CD14-positive monocyte (primary cell): ENCODE data around the gene BICRAL. TPM values are rescaled to one million over a fixed set of nuclear protein-coding genes. Genes with fewer than 3 reads are reported as not detected.

Experiments
- DNase-seq, 3 donors: peaks; one replicate each; pipeline ENCODE4 v3.0.0-alpha.2; 2011 to 2022
- H2AFZ ChIP-seq: 2 replicates; pipeline ENCODE4 v1.6.0; 2012; ENCODE audit warnings: mild to moderate bottlenecking, low read depth, low read length, inconsistent platforms; ENCODE audit not compliant: insufficient read depth, poor library complexity, severe bottlenecking
- H3K27ac ChIP-seq, 2 donors: 1 replicate in 1 of 2; 2 replicates in 1 of 2; pipeline ENCODE4 v1.5.1; 2012 to 2013; ENCODE audit warnings: low read length in 2 of 2, control low read depth in 1 of 2, inconsistent platforms in 1 of 2, low read depth in 1 of 2, mild to moderate bottlenecking in 1 of 2
- H3K27me3 ChIP-seq, 2 donors: one replicate each; pipeline versions ENCODE4 v1.6.0 to v1.6.1; 2011 to 2013; ENCODE audit warnings: low read length in 2 of 2; ENCODE audit not compliant: control insufficient read depth in 2 of 2, insufficient read depth in 2 of 2
- H3K36me3 ChIP-seq, 2 donors: replicated peaks in 1 of 2; 1 replicate in 1 of 2; 2 replicates in 1 of 2; pipeline versions ENCODE4 v1.5.1 to v1.6.1; 2012 to 2013; ENCODE audit warnings: low read length in 2 of 2, control low read depth in 1 of 2, inconsistent platforms in 1 of 2, mild to moderate bottlenecking in 1 of 2; ENCODE audit not compliant: insufficient read depth in 2 of 2, control insufficient read depth in 1 of 2
- H3K4me1 ChIP-seq, 2 donors: 1 replicate in 1 of 2; 2 replicates in 1 of 2; pipeline versions ENCODE4 v1.5.1 to v1.6.1; 2012 to 2013; ENCODE audit warnings: low read length in 2 of 2, control low read depth in 1 of 2, inconsistent platforms in 1 of 2, mild to moderate bottlenecking in 1 of 2, moderate library complexity in 1 of 2; ENCODE audit not compliant: insufficient read depth in 2 of 2, control insufficient read depth in 1 of 2
- H3K4me2 ChIP-seq: replicated peaks from 2 replicates; pipeline ENCODE3; 2012; ENCODE audit warnings: low read length, moderate library complexity, mild to moderate bottlenecking; ENCODE audit not compliant: poor library complexity, severe bottlenecking; ENCODE audit errors: extremely low read depth
- H3K4me3 ChIP-seq, 3 experiments: fragments of 200-600 bp in 1 of 3; sonication (generic) in 1 of 3; replicated peaks in 1 of 3; 1 replicate in 2 of 3; 2 replicates in 1 of 3; pipeline ENCODE4 v1.5.1; 2011 to 2013; ENCODE audit warnings: low read length in 3 of 3, mild to moderate bottlenecking in 3 of 3, control low read depth in 2 of 3, low read depth in 2 of 3, inconsistent platforms in 1 of 3, moderate library complexity in 1 of 3
- H3K79me2 ChIP-seq: 2 replicates; pipeline ENCODE4 v1.6.0; 2012; ENCODE audit warnings: mild to moderate bottlenecking, control low read depth, inconsistent platforms, low read length, moderate library complexity; ENCODE audit not compliant: insufficient read depth
- H3K9ac ChIP-seq: 2 replicates; pipeline ENCODE4 v1.6.0; 2017; ENCODE audit warnings: low read length, mild to moderate bottlenecking; ENCODE audit not compliant: insufficient read depth, poor library complexity, severe bottlenecking
- H3K9me3 ChIP-seq, 2 donors: replicated peaks in 1 of 2; 1 replicate in 1 of 2; 2 replicates in 1 of 2; pipeline versions ENCODE4 v1.5.1 to v1.6.1; 2012 to 2013; ENCODE audit warnings: low read length in 2 of 2, control low read depth in 1 of 2; ENCODE audit not compliant: control insufficient read depth in 1 of 2, insufficient read depth in 1 of 2
- H4K20me1 ChIP-seq: 2 replicates; pipeline ENCODE4 v1.6.0; 2012; ENCODE audit warnings: mild to moderate bottlenecking, low read length, control low read depth, moderate library complexity; ENCODE audit not compliant: insufficient read depth
- H3K27ac Mint-ChIP-seq, 7 donors: one replicate each; pipeline ENCODE4 v1.8.0; 2020; ENCODE audit warnings: mild to moderate bottlenecking in 7 of 7, mixed read lengths in 7 of 7, moderate library complexity in 6 of 7, inconsistent platforms in 2 of 7
- H3K27me3 Mint-ChIP-seq, 3 donors: one replicate each; pipeline ENCODE4 v1.8.0; 2021 to 2022; ENCODE audit warnings: low read depth in 3 of 3, mild to moderate bottlenecking in 3 of 3, mixed read lengths in 3 of 3, moderate library complexity in 3 of 3, inconsistent platforms in 1 of 3
- H3K36me3 Mint-ChIP-seq, 2 donors: one replicate each; pipeline ENCODE4 v1.8.0; 2020; ENCODE audit warnings: mixed read lengths in 2 of 2, inconsistent platforms in 1 of 2, mild to moderate bottlenecking in 1 of 2
- H3K4me1 Mint-ChIP-seq: one replicate; pipeline ENCODE4 v1.8.0; 2020; ENCODE audit warnings: mild to moderate bottlenecking, mixed read lengths
- H3K4me3 Mint-ChIP-seq, 2 donors: one replicate each; pipeline ENCODE4 v1.8.0; 2020; ENCODE audit warnings: mild to moderate bottlenecking in 2 of 2, mixed read lengths in 2 of 2, moderate library complexity in 1 of 2
- H3K9me3 Mint-ChIP-seq, 7 donors: one replicate each; pipeline ENCODE4 v1.8.0; 2020 to 2022; ENCODE audit warnings: mixed read lengths in 7 of 7, mild to moderate bottlenecking in 6 of 7, moderate library complexity in 6 of 7, inconsistent platforms in 2 of 7
- WGBS: methylation state at CpG from one replicate; pipeline ENCODE4 v1.1.5; 2013; ENCODE audit warnings: missing lambda C conversion rate; ENCODE audit not compliant: insufficient coverage; 5-methylcytosine and 5-hydroxymethylcytosine counted together
- intact Hi-C, 2 donors: fragments of 100-400 bp; cut with micrococcal nuclease; formaldehyde crosslinking; loops; one replicate each; pipeline versions ENCODE4 v1.15.0 to v1.15.1; 2023
- polyA plus RNA-seq, 3 donors: library from polyadenylated mRNA; depleted of rRNA in 1 of 3; unstranded in 2 of 3; stranded (reverse) in 1 of 3; fragments of 300-500 nt in 2 of 3; fragments of >200 nt in 1 of 3; fragmentation: Illumina TruSeq in 2 of 3; gene quantifications; 1 replicate in 2 of 3; 2 replicates in 1 of 3; pipeline ENCODE4 v1.2.3, GENCODE V29; 2012 to 2021
- TF ChIP-seq, protein P1 (sequence below): fragments of 200-600 bp; IDR thresholded peaks from one replicate; pipeline ENCODE4 v1.8.0; 2022; ENCODE audit warnings: antibody characterized with exemption, mild to moderate bottlenecking

BICRAL gene
- polyA plus RNA-seq, 3 donors: 1.6 to 14.6 (median 2.2) TPM

DNA sequence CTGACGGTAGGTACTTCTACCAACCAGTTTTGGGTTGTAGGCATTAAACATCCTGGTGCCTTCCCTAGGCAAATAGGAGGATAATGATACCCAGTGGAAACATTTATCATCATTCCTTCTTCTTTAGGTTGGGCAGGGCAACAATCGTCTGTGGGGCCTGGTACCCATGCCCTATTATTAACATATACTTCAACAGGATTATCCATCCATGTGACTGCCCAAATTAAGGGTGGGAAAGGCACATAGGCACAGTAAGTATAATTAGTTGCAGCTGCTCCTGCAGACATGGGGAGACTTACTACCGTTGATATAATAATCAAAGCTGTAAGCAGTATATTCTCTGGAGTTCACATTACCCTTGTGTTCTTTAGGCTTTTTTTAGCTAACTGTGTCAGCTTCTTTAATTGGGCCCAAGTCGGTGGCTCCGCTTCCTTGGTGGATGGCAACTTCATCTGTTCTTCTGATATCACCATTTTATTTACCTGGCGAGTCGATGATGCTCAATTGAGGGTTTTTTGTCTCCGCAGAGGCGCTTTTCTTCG, 114.4 kb downstream of the BICRAL start:
- TF ChIP-seq, protein P1, sequence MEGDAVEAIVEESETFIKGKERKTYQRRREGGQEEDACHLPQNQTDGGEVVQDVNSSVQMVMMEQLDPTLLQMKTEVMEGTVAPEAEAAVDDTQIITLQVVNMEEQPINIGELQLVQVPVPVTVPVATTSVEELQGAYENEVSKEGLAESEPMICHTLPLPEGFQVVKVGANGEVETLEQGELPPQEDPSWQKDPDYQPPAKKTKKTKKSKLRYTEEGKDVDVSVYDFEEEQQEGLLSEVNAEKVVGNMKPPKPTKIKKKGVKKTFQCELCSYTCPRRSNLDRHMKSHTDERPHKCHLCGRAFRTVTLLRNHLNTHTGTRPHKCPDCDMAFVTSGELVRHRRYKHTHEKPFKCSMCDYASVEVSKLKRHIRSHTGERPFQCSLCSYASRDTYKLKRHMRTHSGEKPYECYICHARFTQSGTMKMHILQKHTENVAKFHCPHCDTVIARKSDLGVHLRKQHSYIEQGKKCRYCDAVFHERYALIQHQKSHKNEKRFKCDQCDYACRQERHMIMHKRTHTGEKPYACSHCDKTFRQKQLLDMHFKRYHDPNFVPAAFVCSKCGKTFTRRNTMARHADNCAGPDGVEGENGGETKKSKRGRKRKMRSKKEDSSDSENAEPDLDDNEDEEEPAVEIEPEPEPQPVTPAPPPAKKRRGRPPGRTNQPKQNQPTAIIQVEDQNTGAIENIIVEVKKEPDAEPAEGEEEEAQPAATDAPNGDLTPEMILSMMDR: no peak
- Histone ChIP-seq H3K79me2 (no peaks in the 10 kb centered on the region), H2AFZ (peak overlapping the region; percentile 21), H3K27me3 (no peaks in the 10 kb centered on the region), H3K36me3 (no peaks in the 10 kb centered on the region), H4K20me1 (no peaks in the 10 kb centered on the region), H3K9me3 (no peaks in the 10 kb centered on the region), H3K4me3 (no peak overlapping the region), H3K4me1 (peaks cover 19 to 25% of the 10 kb centered on the region in 2 donors), H3K27ac (no peak overlapping the region), H3K9ac (no peak overlapping the region), H3K4me2 (no peak overlapping the region)
- no peak overlapping the region for H3K4me3 Mint-ChIP-seq
- no peak overlapping the region for H3K27ac Mint-ChIP-seq
- H3K27me3 Mint-ChIP-seq: no peaks in the 10 kb centered on the region
- H3K36me3 Mint-ChIP-seq: no peaks in the 10 kb centered on the region
- intact Hi-C loops: loop anchor here in 1 of 2 donors (5.0 to 10.0 kb wide), 2 partner anchors 151 to 234 kb away; partner anchors contain the start of gene TBCC
- DNase-seq: no peak
- H3K4me1 Mint-ChIP-seq: peaks cover 26% of the 10 kb centered on the region
- peaks cover 0 to 2% (median 0%) of the 10 kb centered on the region in 7 donors for H3K9me3 Mint-ChIP-seq
- WGBS: 100% methylated on average over 3 of the region's 10 CpGs

DNA sequence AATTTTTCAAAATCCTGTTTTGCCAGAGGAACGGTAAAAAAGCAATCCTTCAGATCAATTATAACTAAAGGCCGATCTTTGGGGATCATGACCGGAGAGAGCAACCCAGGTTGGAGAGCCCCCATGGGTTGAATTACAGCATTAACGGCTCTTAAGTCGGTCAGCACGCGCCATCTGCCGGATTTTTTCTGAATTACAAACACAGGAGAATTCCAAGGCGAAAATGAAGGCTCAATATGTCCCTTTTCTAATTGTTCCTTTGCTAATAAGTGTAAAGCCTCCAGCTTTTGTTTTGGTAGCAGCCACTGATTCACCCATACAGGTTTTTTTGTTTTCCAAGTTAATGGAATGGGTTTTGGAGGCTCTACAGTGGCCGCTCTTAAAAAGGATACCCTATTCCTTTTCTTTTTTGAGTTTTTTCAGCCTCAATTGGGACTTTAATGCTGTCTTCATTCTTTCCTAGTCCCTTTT, 117.1 kb downstream of the BICRAL start:
- Histone ChIP-seq H3K4me3 (no peak overlapping the region), H3K4me1 (peaks cover 6 to 14% of the 10 kb centered on the region in 2 donors), H4K20me1 (no peaks in the 10 kb centered on the region), H2AFZ (no peak overlapping the region), H3K4me2 (no peak overlapping the region), H3K27me3 (no peaks in the 10 kb centered on the region), H3K9me3 (no peaks in the 10 kb centered on the region), H3K79me2 (no peaks in the 10 kb centered on the region), H3K36me3 (no peaks in the 10 kb centered on the region), H3K27ac (no peak overlapping the region), H3K9ac (no peak overlapping the region)
- H3K4me3 Mint-ChIP-seq: no peak overlapping the region
- H3K27ac Mint-ChIP-seq: peak overlapping the region in 1 of 7 donors; percentile 53
- TF ChIP-seq, protein P1: peak; percentile 88
- DNase-seq: peak; percentile 51 to 71 (median 66)
- peaks cover 0 to 1% (median 0%) of the 10 kb centered on the region in 3 donors for H3K27me3 Mint-ChIP-seq
- intact Hi-C loops: loop anchor here in 1 of 2 donors (5.0 to 10.0 kb wide), 2 partner anchors 154 to 237 kb away; partner anchors contain the start of gene TBCC
- peaks cover 28% of the 10 kb centered on the region for H3K4me1 Mint-ChIP-seq
- WGBS: 0% methylated on average over 3 of the region's 10 CpGs
- no peaks in the 10 kb centered on the region for H3K9me3 Mint-ChIP-seq
- H3K36me3 Mint-ChIP-seq: no peaks in the 10 kb centered on the region
